Fibroblast of pulmonary artery (primary cell): ENCODE results near the gene POLE4.
A peak's percentile ranks its signal among the peaks of the same experiment; 100 is the strongest.

Experiments
- DNase-seq: peaks from one replicate; pipeline ENCODE4 v3.0.0-alpha.2; 2010; ENCODE audit warnings: low read depth
- H3K4me3 ChIP-seq: replicated peaks from 2 replicates; pipeline ENCODE4 v1.5.1; 2011; ENCODE audit warnings: low read depth, mild to moderate bottlenecking, control low read depth, low read length, moderate library complexity
- TF ChIP-seq, protein P1 (sequence below): IDR thresholded peaks from 2 replicates; pipeline ENCODE4 v1.5.1; 2011; ENCODE audit warnings: mild to moderate bottlenecking, control low read depth, low read length, inconsistent platforms; ENCODE audit errors: missing control alignments

Gene POLE4

DNA sequence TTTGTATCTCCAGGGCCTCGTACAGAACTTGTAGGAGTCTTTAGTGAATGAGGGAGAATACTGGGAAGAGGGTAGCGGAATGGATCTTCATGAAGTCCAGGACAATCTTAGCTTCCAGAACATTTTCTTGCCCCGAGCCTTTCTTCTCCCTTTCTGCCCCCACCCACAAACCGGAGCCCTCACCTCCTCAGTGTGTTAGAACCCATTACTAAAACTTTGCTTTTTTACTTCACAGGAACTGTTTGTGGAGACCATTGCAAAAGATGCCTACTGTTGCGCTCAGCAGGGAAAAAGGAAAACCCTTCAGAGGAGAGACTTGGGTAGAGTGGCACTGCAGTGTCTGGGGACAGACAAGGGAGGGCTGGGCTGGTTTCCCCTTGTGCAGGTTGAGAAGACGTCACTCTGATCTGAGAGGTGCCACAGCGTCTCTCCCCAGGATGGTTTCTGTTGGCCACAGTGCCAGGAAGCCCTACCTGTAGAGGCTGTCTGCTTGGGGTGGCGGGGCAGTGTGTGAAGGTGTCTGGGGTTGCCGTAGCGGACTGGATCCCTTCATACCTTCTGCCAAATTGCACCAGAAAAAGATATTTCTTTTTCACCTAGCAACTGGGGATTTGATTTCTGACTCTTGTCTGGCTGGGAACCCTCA is 786 bp downstream of the POLE4 start:
- peak overlapping the region; percentile 68 for H3K4me3 ChIP-seq
- no peak for DNase-seq
- TF ChIP-seq, protein P1, sequence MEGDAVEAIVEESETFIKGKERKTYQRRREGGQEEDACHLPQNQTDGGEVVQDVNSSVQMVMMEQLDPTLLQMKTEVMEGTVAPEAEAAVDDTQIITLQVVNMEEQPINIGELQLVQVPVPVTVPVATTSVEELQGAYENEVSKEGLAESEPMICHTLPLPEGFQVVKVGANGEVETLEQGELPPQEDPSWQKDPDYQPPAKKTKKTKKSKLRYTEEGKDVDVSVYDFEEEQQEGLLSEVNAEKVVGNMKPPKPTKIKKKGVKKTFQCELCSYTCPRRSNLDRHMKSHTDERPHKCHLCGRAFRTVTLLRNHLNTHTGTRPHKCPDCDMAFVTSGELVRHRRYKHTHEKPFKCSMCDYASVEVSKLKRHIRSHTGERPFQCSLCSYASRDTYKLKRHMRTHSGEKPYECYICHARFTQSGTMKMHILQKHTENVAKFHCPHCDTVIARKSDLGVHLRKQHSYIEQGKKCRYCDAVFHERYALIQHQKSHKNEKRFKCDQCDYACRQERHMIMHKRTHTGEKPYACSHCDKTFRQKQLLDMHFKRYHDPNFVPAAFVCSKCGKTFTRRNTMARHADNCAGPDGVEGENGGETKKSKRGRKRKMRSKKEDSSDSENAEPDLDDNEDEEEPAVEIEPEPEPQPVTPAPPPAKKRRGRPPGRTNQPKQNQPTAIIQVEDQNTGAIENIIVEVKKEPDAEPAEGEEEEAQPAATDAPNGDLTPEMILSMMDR, result no peak

DNA sequence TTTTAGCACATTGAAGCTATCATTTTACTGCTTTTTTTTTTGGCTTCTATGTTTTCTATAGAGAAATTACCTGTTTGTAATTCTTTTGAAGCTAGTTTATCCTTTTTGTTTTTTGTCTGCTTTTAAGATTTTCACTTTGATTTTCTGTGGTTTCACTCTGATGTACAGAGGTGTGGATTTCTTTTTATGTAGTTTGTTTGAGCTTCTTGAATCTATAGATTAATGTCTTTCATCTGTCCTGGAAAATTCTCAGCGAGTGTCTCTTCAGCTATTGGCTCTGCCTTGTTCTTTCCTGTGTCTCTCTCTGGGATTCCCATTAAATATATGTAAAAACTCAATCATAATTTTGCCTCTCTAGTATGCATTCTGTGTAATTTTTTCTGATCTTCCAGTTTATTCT is 8.4 kb downstream of the POLE4 start:
- no peak overlapping the region for H3K4me3 ChIP-seq
- DNase-seq, result no peak
- TF ChIP-seq, protein P1, result no peak

DNA sequence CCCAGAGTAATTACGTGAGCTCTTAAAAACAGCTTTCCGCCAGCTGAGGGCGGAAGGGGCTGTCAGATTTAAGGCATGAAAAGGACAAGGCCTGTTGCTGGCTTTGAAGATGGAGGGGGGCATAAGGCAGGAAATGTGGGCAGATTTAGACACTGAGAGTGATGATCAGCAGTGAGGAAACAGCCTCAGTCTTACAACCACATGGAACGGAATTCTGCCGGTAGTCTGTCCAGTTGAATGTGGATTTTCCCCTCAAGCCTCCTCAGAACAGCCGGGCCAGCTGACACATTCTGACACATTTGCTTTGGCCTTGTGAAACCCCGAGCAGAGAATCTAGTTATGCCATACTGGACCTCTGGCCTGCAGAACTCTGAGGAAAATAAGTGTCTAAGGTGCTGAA is 16.6 kb downstream of the POLE4 start:
- TF ChIP-seq, protein P1, result no peak
- DNase-seq, result no peak
- no peak overlapping the region for H3K4me3 ChIP-seq

DNA sequence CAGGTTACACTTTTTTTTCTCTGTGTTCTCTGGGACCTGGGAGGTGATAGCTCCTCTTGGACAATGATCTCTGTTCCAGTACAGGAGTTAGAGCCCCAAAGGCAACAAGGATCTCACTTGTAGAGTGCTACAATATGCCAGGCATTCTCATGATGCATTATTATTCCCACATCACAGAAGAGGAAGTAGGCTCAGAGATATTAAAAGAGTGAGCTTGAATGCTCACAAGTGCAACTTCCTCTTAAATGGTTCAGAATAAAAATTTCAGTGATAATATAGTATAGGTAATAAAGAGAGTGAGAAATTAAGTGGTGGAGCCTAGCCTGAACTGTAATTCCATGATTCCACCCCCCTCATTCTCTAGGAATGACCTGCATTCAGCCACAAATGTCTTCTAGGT is 21.4 kb downstream of the POLE4 start:
- no peak overlapping the region for H3K4me3 ChIP-seq
- DNase-seq, result no peak
- TF ChIP-seq, protein P1, result no peak

DNA sequence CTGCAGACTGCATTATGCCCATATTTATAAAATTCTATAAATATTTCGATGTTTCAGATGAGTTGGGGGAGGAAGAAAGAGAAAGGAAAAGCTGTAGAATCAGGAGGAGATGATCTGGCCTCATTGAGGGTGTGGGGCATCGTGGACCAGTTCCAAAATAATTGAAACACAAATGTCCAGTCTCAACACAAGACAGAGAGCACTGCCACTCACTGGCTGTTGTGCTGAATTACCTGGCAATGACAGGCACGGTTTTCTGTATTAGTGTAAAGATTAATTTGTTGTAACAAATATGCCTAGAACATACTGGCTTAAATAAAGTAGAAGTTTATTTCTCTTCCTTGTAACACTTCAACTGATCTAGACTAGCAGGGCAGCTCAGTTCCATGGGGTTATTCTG is 24.1 kb downstream of the POLE4 start:
- peak; percentile 13 for DNase-seq
- H3K4me3 ChIP-seq, result no peak overlapping the region
- TF ChIP-seq, protein P1, result peak; percentile 17

DNA sequence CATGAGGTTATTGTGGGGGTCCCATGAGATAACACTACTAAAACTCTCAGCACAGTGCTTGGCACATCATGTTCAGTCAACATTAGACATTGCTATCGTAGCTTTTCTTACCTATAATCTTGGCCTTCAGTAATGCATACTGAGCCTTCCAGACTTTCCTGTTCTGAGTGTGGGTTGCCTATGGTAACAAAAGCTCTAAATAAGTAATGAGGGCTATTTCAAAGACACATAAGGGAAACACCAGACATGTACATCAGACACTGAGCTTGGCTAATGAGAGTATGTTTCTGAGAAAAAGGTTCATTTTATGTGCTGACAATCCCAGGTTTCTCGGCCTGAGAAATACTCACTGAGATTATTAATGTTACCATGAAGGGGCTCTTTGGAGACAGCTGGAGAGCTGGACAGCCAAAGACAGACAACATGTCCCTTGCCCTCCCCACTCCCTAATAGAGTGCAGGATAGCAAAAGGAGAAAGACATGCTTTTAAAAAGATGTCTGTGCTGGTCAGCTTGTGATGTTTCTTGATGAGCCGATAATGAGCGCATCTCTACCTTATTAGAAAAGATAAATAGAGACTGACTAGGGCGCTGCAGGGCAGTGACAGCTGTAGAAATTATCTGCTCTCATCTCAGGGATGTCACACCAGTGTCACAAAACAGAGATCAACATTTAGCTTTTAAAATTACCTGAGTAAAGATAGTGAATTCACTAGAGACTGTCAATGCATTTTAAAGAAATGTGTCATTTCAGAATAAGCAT is 25.4 kb downstream of the POLE4 start:
- H3K4me3 ChIP-seq, result no peak overlapping the region
- DNase-seq, result no peak
- TF ChIP-seq, protein P1, result no peak
